BJ (cell line): ENCODE results near the gene SLF2. TPM values are rescaled to one million over a fixed set of nuclear protein-coding genes. Genes with fewer than 3 reads are reported as not detected.

ENCODE experiments used
- CTCF ChIA-PET: fragments of 350-600 bp; formaldehyde crosslinking; extraction: SDS; loops from one replicate; lab custom pipeline; 2021; ENCODE audit warnings: antibody characterized with exemption, inconsistent platforms; lab: Yijun Ruan, JAX
- POLR2A ChIA-PET: fragments of 300-600 bp; sonication (Branson Sonifier 250); formaldehyde crosslinking; extraction: SDS; loops from one replicate; lab custom pipeline; 2021; ENCODE audit warnings: antibody characterized with exemption; lab: Charles Lee
- DNase-seq: peaks from one replicate; pipeline ENCODE4 v3.0.0-alpha.2; 2011; ENCODE audit warnings: low read depth
- H3K27me3 ChIP-seq: 2 replicates; pipeline ENCODE4 v1.6.0; 2011; ENCODE audit warnings: low read length; ENCODE audit not compliant: control insufficient read depth, insufficient read depth
- H3K36me3 ChIP-seq: 2 replicates; pipeline ENCODE4 v1.5.1; 2011; ENCODE audit warnings: low read length; ENCODE audit not compliant: control insufficient read depth, insufficient read depth
- H3K4me3 ChIP-seq: 2 replicates; pipeline ENCODE4 v1.5.1; 2011; ENCODE audit warnings: low read depth, mild to moderate bottlenecking, control low read depth, low read length
- CTCF ChIP-seq: IDR thresholded peaks from 2 replicates; pipeline ENCODE4 v1.5.1; 2011; ENCODE audit warnings: low read depth, mild to moderate bottlenecking, control low read depth, inconsistent platforms, low read length, moderate library complexity; ENCODE audit not compliant: insufficient read depth
- polyA plus RNA-seq: library from polyadenylated mRNA; depleted of rRNA; stranded (reverse); fragments of >200 nt; gene quantifications from 2 replicates; pipeline ENCODE4 v1.2.3, GENCODE V29; 2011

The SLF2 gene
- polyA plus RNA-seq, 1 experiment: 6.8 TPM

GRCh38 chr10:100886091-100886490, 26.7 kb upstream of the SLF2 start:
- H3K27me3 ChIP-seq: no peaks in the 10 kb centered on the region
- no peak overlapping the region for H3K4me3 ChIP-seq
- DNase-seq: no peak
- no peak for TF ChIP-seq CTCF
- POLR2A ChIA-PET: no interaction called here
- CTCF ChIA-PET: interaction anchor here (0.9 to 1.6 kb wide), 3 partner anchors 8 to 367 kb away, joined by 3 to 6 read pairs (median 3); no protein-coding TSS in a partner anchor
- no peaks in the 10 kb centered on the region; the same call in 1 of the 2 replicates for H3K36me3 ChIP-seq

- POLR2A ChIA-PET: no interaction called here
- no peaks in the 10 kb centered on the region for H3K27me3 ChIP-seq
- DNase-seq: no peak
- no peak overlapping the region for H3K4me3 ChIP-seq
- TF ChIP-seq CTCF: no peak
- H3K36me3 ChIP-seq: no peaks in the 10 kb centered on the region; the same call in 1 of the 2 replicates
- CTCF ChIA-PET: interaction anchor here (1.1 kb wide), 1 partner anchor 8 kb away, joined by 6 read pairs; no protein-coding TSS in a partner anchor
These were observed 26.2 kb upstream of the SLF2 start for GRCh38 chr10:100886521-100886920.

GRCh38 chr10:100886963-100887362, 25.8 kb upstream of the SLF2 start:
- no peak for DNase-seq
- no peak for TF ChIP-seq CTCF
- Histone ChIP-seq H3K4me3 (no peak overlapping the region), H3K36me3 (no peaks in the 10 kb centered on the region; the same call in 1 of the 2 replicates), H3K27me3 (no peaks in the 10 kb centered on the region)
- ChIA-PET POLR2A (no interaction called here), CTCF (interaction anchor here (1.1 kb wide), 1 partner anchor 8 kb away, joined by 6 read pairs; no protein-coding TSS in a partner anchor)

GRCh38 chr10:100887761-100888296, 24.9 kb upstream of the SLF2 start:
- Histone ChIP-seq H3K27me3 (no peaks in the 10 kb centered on the region), H3K4me3 (no peak overlapping the region), H3K36me3 (no peaks in the 10 kb centered on the region; the same call in 1 of the 2 replicates)
- CTCF ChIA-PET: interaction anchor here (0.9 to 1.9 kb wide), 3 partner anchors 9 to 366 kb away, joined by 3 to 12 read pairs (median 3); no protein-coding TSS in a partner anchor
- POLR2A ChIA-PET: no interaction called here
- no peak for TF ChIP-seq CTCF
- DNase-seq: no peak

- TF ChIP-seq CTCF: no peak
- POLR2A ChIA-PET: no interaction called here
- Histone ChIP-seq H3K36me3 (no peaks in the 10 kb centered on the region; the same call in 1 of the 2 replicates), H3K27me3 (no peaks in the 10 kb centered on the region), H3K4me3 (no peak overlapping the region)
- no peak for DNase-seq
- CTCF ChIA-PET: interaction anchor here (0.9 to 1.9 kb wide), 6 partner anchors 10 to 585 kb away, joined by 3 to 12 read pairs (median 3); no protein-coding TSS in a partner anchor
These were observed 23.8 kb upstream of the SLF2 start for GRCh38 chr10:100888957-100889356.
